HuH-7.5 (cell line): Measurements from ENCODE around the gene PAX7.

Experiments
- DNase-seq: peaks from one replicate; pipeline ENCODE4 v3.0.0; 2011; ENCODE audit warnings: low spot score

Gene PAX7

GRCh38 chr1:18703041-18703621 lies 72.5 kb downstream of the PAX7 start:
- DNase-seq: no peak

GRCh38 chr1:18705811-18706210 lies 75.2 kb downstream of the PAX7 start:
- DNase-seq: no peak

GRCh38 chr1:18707696-18708257 lies 77.1 kb downstream of the PAX7 start:
- no peak for DNase-seq

- DNase-seq: no peak
These were observed 79.4 kb downstream of the PAX7 start for GRCh38 chr1:18710002-18710401.

GRCh38 chr1:18711003-18711402 lies 80.4 kb downstream of the PAX7 start:
- DNase-seq: no peak

GRCh38 chr1:18711536-18712251 lies 81.0 kb downstream of the PAX7 start:
- no peak for DNase-seq

- no peak for DNase-seq
These were observed 81.6 kb downstream of the PAX7 start for GRCh38 chr1:18712252-18712600.

GRCh38 chr1:18714404-18715175 lies 83.9 kb downstream of the PAX7 start:
- DNase-seq: no peak

GRCh38 chr1:18716112-18716784 lies 85.6 kb downstream of the PAX7 start:
- DNase-seq: no peak

- no peak for DNase-seq
These were observed 86.4 kb downstream of the PAX7 start for GRCh38 chr1:18716785-18717678.

GRCh38 chr1:18719786-18720451 lies 89.3 kb downstream of the PAX7 start:
- no peak for DNase-seq

GRCh38 chr1:18721041-18721440 lies 90.4 kb downstream of the PAX7 start:
- no peak for DNase-seq

- no peak for DNase-seq
These were observed 91.1 kb downstream of the PAX7 start for GRCh38 chr1:18721776-18722175.

- no peak for DNase-seq
These were observed 91.6 kb downstream of the PAX7 start for GRCh38 chr1:18722270-18722669.

GRCh38 chr1:18723206-18723605 lies 92.6 kb downstream of the PAX7 start:
- no peak for DNase-seq

GRCh38 chr1:18723701-18724411 lies 93.2 kb downstream of the PAX7 start:
- no peak for DNase-seq

GRCh38 chr1:18724801-18725200 lies 94.2 kb downstream of the PAX7 start:
- no peak for DNase-seq

GRCh38 chr1:18725231-18725895 lies 94.7 kb downstream of the PAX7 start:
- DNase-seq: no peak

- no peak for DNase-seq
These were observed 95.7 kb downstream of the PAX7 start for GRCh38 chr1:18726368-18726767.

- DNase-seq: no peak
These were observed 97.3 kb downstream of the PAX7 start for GRCh38 chr1:18727956-18728355.
